T follicular helper cell (primary cell): Measurements from ENCODE around the gene ZSCAN32.

Experiments used
- DNase-seq: peaks from one replicate; pipeline ENCODE4 v3.0.0-alpha.2; 2020; ENCODE audit warnings: low read depth
- total RNA-seq, 2 experiments: gene quantifications; one replicate each; lab custom pipeline; 2026; lab: John Stamatoyannopoulos, UW

The ZSCAN32 gene
- 23.9 to 37.1 reads per million in 2 experiments for total RNA-seq

DNA sequence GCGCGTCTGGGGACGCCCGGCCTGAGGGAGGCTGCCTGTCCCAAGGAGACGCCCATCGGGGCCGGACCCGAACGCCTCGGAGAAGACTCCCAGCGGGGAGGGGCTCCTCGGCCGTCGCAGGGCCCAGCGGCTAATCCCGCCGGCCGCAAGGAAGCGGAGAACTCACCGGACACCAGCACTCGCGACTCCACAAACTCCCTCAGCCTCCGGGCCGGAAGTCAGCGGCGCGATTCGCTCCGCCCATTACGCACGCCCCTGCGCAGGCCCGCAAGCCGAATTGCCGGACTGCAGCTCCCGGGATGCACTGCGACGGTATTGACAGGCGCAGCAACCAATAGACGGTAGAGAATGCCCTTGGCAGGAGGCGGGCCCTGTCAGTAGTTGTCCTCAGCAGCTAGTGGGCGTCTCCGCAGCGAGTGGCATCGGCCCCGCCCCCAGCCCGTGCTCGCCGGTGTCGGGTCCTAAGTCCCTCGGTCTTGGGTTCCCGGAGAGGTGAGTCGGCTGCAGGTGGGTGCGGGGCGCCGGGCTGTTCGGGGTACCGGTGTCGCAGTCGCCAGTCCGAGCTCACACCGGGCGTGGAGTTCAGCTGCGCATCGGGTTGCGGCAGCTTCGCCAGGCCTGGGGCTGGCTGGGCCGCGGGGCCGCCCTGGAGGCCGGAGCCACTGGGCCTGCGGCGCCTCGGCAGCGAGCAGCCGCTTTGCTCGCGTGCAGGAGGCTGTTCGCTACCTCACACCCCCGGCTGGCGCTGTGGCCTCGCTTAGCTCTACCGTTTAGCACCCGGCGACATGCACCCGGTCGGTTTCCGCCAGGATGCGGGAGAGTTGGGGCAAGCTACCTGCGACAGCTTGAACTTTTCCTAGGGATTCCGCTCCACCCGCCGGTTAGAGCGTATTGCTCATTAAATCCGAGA lies at the start of gene ZSCAN32, which contains the start of gene ZNF174:
Gene ZSCAN32 (minus strand): TSS at position 226 of the 910 bp plus-strand sequence. CDS start 3,447 bp downstream, outside the sequence.
Gene ZNF174 (plus strand): TSS at position 437 of the 910 bp plus-strand sequence. CDS start 790 bp downstream, outside the sequence.
- peak; percentile 99 for DNase-seq

DNA sequence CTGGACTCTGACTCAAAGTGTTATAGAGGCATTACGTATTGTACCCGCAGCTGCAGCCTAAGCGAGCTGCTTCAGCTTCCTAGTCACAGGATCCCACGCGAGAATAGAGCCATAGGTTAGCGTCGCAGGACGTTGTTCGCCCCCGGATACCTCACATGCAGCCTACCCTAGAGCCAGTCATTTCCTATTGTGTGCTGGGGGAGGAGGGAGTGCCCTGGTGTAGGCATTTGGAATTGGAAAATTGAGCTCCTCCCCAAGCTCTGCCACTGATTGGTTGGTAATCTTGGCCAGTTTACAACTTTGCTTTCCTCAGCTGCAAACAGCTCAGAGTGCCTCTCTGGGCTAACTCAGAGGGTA lies 43.2 kb upstream of the ZSCAN32 start:
- DNase-seq, result no peak

DNA sequence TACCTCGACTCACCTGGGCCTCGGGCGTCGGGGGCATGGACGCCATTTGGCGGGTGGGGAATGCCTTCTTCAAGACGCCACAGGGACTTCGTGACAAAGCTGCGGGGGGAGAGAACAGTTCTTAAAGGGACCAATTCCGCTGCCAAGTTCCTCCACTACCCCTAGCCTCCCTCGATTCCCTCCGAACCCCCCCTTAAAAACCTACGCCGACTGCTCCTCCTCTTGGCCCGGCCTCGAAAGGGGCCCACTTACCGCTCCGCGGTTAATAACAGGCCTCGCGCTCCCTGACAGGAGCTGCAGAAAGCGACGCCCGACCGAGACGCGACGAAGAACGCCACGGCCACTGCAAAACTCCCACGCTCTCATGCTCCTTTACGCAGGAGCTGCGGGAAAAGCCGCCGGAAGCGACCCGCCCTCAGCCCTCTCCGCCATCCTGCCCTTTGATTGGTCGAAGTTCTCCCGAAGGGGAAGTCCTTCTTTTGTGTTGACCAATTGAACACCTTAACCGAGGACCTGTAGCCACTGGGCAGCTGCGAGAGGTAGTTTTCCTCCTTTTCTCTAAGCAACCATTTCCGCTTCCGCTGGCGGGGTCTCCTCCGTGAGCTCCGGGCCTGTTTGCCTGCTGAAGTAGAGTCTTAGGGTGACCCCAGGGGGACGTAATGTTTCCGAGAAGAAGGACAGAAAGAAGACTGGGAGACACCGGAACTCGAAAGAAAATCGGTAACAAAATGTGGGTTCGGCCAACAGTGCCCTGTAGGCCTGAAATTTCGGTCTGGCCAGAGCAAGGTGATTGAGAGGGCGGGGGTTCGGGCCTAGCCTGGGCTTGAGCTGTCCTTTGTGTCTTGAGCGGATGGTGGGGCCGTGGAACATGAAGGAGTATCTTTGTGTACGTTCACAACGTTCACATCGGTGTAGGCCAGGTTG lies 42.6 kb upstream of the ZSCAN32 start, which contains the start of the genes NAA60 and ZNF597:
Gene NAA60 (plus strand): TSS at position 573 of the 924 bp plus-strand sequence. CDS start 32,548 bp downstream, outside the sequence.
Gene ZNF597 (minus strand): TSS at position 397 of the 924 bp plus-strand sequence. CDS start 351 bp downstream, at position 46.
- DNase-seq, result peak; percentile 68

DNA sequence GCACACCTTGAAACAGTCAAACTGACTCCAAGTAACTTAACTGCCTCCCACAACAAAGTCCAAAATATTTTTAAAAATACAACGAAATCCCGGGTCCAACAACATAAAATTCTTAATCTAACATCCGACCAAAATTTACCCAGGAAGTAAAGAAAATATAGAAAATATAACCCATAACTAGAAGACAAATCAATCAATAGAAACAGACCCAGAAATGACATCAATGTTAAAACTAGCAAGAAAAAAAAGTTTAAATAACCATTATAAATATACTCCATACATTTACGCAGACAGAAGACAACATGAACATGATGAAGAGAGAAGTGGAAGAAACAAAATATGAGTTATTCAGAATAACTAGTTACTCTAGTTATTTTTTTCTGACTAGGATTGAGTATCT lies 38.8 kb upstream of the ZSCAN32 start:
- no peak for DNase-seq

DNA sequence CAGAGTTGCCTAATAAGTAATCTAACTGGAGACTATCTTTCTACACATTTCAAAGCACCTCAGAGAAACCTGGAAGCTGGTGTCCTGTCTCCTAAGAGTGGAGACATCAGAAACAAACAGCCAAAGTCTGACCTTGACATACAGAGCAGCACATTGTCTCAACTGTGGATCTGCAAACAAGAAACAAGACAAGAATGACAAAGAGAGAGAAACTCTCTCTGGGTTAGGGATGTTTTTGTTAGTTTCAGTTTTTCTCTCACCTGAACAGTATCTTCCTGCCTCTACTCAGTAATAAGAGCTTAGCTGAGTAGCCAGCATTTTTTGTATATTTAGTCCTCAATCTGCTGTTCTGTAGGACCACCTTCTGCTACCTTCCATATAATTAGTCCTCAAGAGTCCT lies 33.6 kb upstream of the ZSCAN32 start:
- DNase-seq, result no peak

DNA sequence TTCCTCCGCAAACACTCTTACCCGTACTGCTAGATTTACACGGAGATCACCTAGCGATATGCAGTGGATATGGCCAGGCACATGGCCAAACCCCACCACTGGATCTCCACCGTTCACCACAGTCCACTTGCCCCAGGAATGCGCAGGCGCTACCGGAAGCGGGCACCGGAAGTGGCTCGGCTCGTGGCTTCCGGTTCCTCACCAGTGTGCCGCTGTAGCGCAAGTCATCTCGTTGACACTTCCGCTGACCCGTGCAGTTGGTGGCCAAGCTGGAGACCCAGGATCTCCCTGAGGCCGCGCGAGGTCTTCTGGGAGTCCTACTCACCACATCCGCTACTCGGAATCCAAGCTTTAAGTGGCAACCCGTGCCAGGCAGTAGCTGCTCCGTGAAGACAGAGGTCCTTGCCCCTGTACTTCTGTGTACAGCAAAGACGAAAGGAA lies 31.0 kb upstream of the ZSCAN32 start:
- DNase-seq, result no peak

DNA sequence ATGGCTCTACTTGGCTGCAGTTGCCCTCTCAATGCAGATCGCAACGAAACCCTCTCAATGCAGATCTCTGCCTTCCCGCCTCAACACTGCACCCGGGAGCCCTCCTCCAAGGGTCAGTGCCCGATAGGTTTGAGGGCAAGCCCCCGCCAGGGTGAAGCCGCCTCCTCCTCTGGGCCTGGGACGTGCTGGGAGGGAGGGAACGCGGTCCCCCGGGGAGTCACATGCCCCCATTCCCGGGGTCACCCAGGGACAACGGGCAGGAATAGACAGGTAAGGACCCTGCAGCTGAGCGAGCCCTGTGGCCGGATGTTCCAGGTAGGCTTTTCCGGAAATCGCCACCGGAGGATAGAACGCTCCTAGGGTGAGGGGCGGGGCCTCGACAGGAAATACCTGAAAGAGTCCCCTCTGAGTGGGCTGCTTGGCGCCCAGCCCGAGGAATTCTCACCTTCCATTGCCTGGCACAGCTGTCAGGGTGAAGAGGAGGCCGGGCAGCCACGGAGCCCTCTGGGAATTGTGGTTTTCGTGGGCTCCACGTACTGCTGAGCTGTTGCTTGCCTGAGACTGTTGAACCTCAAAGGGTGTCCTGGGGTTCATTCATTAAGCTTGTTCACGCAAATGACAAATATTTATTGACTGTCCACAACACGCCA lies 13.1 kb upstream of the ZSCAN32 start:
- DNase-seq, result no peak

DNA sequence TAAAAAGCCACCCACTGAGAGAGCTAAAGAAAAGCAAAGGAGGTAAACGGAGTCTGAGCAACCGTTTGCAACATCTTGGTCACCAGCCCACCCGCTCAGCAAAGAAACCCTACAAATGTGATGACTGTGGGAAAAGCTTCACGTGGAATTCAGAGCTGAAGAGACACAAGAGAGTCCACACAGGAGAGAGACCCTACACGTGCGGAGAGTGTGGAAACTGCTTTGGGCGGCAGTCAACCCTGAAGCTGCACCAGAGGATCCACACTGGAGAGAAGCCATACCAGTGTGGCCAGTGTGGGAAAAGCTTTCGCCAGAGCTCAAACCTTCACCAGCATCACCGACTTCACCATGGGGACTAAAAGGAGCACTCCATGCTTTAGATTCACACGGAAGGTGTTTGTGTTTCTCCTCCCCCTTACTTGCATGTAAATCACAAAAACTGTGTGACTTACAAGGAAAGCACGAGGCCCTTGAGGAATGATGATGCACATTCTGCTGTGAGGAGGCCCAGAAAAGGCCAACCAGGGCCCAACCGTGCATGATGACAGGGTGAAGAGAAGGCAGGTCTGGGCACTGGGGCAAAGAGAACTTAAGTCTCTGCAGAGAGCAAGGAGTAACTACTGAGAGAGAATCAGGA lies 7.9 kb upstream of the ZSCAN32 start:
- no peak for DNase-seq

DNA sequence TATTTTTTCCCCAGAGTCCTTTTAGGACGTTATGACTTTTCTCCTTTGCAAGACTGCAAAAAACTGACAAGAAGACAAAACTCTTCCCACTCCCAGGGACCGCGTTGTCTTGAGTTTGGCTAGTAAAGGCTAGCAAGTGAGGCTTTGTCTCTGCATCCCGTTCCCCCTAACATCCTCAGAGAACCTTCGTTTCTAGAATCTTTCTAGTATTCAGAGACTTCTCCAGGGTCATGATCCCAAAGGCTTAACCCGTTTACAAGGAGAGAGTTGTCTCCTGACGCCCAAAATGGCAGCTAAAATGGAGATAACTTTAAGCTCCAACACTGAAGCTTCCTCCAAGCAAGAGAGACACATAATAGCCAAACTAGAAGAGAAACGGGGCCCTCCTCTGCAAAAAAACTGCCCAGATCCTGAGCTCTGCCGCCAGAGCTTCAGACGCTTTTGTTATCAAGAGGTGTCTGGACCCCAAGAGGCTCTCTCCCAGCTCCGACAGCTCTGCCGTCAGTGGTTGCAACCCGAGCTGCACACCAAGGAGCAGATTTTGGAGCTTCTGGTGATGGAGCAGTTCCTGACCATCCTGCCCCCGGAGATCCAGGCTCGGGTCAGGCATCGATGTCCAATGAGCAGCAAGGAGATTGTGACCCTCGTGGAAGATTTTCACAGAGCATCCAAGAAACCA lies 1.1 kb upstream of the ZSCAN32 start:
- no peak for DNase-seq

DNA sequence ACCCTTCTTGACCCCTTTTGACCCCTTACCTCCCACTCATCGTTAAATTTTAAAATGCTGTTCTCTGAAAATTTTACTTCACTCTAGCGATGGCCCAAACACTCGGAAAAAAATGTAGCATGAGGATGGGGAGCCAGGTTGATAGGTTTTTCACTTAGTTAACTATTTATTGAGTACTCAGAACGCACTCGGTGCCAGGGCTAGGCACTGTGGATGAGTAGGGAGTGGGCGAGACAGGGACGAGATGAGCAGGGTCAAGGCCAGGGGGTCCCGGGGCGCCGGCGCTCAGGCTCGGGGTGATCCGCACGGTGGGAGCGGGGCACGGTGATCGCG lies 392 bp downstream of the ZSCAN32 start:
- no peak for DNase-seq

DNA sequence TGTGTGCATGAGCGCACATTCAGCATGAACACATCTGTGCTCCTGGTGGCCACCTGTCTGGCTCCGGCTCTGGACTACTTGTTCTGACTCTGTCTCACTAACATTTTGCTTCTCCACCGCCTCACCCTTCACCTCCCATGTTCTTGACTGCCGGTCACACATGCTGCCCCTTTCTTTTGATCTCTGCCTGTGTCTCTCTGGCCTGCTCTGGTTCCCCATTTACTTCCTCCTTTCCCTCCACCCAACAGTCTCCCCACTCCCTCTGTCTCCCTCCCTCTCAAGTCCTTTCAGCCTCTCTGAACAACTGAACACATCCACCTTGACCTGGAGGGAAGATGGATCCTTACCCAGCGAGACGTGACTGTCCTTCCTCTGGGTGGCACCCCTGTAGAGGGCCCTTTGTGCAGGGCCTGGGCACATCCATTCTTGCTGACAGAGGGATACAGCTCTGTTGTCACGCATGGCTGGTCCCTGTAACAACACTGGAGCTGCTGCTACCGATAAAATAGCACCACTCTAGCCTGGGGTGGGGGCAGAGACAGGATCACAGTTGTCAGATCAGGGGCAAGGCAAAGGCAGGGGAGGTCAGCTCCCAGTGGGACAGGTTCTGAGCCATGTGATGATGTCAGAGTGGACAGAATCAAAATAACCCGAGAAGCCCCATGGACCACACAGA lies 11.0 kb downstream of the ZSCAN32 start:
- DNase-seq, result no peak

DNA sequence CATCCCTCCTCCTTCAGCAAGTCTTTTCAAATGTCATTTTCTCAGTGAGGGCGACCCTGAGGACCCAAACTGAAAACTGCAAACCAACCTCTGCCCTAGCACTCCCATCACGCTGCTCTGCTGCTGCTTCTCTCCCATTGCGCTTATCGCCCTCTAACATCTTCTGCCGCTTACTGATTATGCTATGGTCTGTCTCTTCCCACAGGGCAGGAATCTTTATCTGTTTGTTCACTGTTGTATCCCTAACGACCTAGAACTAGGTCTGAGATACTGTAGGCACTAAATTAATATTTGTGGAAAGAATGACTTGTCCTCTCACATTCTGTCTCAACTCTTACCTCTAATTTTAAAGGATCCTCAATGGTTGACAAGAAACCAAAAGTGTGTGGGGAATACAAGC lies 12.5 kb downstream of the ZSCAN32 start:
- DNase-seq, result no peak

DNA sequence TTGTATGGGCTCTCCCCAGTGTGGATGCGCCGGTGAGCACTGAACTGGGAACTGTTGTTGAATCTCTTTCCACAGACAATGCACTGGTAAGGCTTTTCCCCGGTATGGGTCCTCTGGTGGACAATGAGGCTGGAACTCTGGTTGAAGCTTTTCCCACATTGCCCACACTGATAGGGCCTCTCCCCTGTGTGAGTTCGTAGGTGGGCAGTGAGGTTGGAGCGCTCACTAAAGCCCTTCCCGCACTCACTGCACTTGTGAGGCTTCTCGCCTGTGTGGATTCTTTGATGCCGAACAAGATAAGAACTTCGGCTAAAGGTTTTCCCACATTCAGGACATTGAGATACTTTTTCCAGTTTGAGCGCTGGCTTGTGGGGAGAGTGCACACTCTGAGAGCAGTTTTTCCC lies 17.8 kb downstream of the ZSCAN32 start:
- DNase-seq, result no peak

DNA sequence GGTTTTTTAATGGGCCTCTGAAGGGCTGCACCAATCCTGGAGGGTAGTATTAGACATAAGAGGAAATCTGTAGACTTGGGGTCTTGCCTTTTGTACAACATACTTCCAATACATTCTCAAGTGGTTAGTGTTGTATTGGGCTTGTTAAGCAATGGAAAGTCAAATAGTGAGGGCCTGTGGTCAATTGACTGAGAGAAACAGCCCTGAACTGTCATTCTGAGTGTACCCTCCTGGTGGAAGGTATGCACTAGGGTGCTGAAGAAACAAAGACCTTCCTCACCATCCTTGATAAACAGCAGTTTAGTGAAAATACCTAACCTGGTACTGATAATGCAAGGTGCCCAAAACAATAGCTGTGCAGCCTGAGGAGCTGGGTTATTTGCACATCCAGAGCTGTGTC lies 22.9 kb downstream of the ZSCAN32 start:
- DNase-seq, result no peak

DNA sequence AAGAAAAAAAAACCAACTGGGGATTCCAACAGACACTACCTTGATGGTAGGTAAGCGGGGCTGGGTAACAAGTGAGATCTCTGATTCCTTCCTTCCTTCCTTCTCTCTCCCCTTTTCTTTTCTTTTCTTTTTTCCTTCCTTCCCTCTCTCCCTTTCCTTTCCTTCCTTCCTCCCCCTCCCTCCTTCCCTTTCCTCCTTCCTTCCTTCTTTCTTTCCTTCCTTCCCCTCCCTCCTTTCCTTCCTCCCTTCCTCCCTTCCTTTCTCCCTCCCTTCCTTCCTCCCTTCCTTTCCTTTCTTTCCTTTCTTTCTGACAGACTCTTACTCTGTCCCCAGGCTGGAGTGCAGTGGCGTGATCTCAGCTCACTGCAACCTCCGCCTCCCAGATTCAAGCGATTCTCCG lies 25.1 kb downstream of the ZSCAN32 start:
- no peak for DNase-seq

DNA sequence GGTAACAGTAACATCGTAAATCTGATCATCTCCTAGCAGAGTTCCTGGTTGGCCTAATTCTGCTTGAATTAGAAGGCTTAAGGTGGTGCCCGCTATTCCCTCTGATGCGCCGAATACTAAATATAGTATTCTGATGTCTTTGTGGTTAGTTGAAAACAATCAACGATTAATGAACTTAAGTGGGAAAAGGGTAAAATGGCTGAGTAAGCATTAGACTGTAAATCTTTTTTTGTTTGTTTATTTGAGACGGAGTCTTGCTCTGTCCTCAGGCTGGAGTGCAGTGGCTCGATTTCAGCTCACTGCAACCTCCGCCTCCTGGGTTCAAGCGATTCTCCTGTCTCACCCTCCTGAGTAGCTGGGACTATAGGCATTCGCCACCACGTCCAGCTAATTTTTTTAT lies 31.7 kb downstream of the ZSCAN32 start:
- no peak for DNase-seq

DNA sequence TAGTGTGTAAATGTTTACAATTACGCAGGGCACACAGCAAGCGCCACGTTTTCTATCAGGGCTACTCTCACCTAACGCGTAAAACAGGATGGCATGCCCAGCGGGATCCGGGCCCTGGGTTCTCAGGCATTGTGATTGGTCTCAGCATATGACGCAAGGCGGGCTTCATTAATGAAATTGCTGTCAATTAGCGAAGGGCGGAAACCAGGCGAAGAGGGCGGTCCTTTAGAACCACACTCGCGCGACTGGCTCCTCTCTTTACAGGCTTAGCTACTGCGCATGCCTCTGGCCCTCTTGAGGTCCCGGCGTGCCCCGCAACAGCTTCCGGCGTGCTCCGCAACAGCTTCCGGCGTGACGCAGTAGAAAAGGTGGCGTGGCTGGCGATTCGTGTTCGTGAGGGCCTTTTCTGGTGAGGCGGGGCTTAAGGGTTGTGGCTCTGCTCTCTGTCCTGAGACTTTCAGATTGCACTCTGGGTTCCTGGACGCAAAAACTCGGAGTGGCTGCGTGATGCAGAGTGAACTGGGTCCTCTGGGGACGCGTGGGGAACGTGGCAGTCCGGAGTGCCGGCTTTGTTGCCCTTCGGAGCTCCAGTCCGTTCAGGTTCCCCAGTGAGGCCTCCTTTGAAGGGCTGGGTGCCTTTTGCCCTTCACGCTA lies 35.9 kb downstream of the ZSCAN32 start:
- DNase-seq, result peak; percentile 80

DNA sequence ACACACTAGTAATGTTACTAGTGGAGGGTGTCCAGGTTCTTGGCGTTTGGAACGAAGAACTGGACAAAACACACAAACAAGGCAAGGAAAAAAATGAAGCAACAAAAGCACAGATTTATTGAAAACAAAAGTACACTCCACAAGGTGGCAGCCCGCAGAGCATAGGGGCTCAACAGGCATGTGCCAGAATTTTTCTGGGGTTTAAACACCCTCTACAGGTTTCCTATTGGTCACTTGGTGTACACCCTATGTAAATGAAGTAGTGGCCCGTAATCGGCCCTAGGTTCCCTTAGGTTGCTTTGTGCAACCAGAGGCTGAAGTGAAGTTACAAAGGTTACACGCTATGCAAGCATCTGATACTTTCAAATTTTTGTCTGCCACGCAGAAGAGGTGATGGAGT lies 37.0 kb downstream of the ZSCAN32 start:
- no peak for DNase-seq

DNA sequence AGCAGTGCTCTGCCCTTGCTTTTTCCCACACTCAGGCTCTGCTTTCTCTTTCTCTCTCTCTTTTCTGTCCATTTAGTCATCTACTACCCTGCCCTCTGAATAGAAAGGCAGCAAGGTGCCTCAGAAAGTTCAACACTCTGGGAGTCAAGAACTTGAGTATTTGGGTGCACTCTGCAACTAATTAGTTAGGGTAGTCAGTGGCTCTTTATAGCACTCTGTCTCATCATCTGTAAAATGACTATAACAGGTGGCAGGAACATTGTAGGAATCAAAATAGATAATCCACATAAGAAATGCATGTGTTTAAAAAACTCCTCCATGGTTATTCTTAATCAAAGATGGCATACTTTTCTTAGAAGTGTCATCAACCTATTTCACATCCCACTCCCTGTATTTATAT lies 37.9 kb downstream of the ZSCAN32 start:
- no peak for DNase-seq

DNA sequence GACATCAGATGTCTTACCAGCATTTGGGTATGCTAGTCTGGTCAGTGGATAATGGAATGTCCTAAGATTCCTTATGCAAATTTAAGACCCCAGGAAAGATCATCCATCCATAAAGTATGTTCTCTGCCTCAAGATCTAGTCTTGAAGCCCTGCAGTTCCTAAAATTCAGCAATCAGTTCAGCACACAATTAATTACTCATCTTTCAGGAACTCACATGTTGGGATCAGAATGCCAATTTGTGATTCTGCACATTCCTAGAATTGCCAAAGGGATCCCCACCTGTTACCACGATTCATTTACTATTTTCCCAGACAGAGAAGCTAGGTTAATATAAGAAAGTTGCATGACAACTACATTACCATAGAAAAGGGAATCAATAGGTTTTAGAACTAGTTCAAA lies 41.9 kb downstream of the ZSCAN32 start:
- no peak for DNase-seq
